ENCODE results near the gene MADD.

DNA sequence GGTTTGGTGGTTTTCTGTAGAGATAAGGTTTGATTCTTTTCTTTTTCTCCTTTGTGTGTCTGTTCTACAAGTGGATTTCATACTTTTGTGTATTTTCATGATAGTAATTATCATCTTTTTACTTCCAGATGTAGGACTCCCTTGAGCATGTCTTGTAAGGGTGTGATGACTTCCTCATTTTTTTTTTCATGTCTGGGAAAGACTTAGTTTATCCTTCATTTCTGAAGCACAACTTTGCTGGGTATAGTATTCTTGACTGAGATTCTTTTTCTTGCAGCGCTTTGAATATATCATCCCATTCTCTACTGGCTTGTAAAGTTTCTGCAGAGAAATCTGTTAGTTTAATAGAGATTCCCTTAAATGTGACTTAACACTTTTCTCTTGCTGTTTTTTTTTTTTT lies 32.9 kb downstream of the MADD start:
- TF ChIP-seq CTCF (IDR thresholded peaks at IDR 0.05) = no peak
- TF ChIP-seq POLR2AphosphoS5 (IDR thresholded peaks at IDR 0.05) = no peak
